NB4 (cell line): Measurements from ENCODE around the gene TMEM131L.

Experiments
- POLR2A ChIP-seq: IDR thresholded peaks from 2 replicates; pipeline ENCODE4 v1.6.1; 2011; ENCODE audit warnings: mild to moderate bottlenecking; ENCODE audit not compliant: insufficient read length; ENCODE audit errors: extremely low read depth
- TF ChIP-seq, protein P1 (sequence below): IDR thresholded peaks from one replicate; pipeline ENCODE4 v1.5.1; 2012; ENCODE audit warnings: low read depth, low read length

DNA sequence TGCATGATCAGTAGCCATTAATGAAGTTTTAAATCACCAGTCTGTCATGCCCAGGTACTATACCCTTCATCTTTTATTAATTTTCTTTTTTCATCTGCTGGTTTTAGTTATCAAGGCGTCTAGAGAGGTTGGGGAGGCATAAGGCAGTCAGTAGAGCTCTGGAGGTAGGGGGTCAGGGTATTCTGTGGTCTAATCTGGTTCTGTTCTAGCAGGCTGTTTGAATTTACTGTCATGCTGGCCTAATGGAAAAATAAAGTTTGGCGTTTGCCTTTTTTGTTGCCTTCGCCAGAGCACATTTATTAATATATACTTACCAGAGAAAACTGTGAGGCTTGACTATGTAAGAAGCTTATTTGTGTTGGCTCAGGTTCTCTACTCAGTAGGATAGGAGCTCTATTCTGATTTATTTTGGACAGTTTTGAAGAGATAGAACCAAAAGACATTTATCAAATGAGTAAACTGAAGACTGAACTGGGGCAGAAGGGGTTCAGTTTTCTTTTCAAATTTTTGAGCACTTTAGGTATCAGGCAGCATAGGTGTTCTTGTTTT, 46.9 kb downstream of the TMEM131L start:
- TF ChIP-seq, protein P1, sequence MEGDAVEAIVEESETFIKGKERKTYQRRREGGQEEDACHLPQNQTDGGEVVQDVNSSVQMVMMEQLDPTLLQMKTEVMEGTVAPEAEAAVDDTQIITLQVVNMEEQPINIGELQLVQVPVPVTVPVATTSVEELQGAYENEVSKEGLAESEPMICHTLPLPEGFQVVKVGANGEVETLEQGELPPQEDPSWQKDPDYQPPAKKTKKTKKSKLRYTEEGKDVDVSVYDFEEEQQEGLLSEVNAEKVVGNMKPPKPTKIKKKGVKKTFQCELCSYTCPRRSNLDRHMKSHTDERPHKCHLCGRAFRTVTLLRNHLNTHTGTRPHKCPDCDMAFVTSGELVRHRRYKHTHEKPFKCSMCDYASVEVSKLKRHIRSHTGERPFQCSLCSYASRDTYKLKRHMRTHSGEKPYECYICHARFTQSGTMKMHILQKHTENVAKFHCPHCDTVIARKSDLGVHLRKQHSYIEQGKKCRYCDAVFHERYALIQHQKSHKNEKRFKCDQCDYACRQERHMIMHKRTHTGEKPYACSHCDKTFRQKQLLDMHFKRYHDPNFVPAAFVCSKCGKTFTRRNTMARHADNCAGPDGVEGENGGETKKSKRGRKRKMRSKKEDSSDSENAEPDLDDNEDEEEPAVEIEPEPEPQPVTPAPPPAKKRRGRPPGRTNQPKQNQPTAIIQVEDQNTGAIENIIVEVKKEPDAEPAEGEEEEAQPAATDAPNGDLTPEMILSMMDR: no peak
- TF ChIP-seq POLR2A: no peak
